Stimulated activated CD4-positive, alpha-beta T cell treated with anti-CD3 and anti-CD28 coated beads, Interleukin-2, amount 100 ng/mL, for 24 hours (primary cell): ENCODE measurements around the gene BFAR.
"Not testable (repeated sequence)": the region's sequence is repeated elsewhere in the genome, so short reads cannot be mapped to it uniquely, and the experiment has no call there.

Source experiments
- DNase-seq, 2 donors: peaks; one replicate each; pipeline ENCODE4 v3.0.0-alpha.2; 2020

Gene BFAR

GRCh38 chr16:14701859-14702258 lies 69.1 kb downstream of the BFAR start:
- DNase-seq: not testable (repeated sequence)

DNA sequence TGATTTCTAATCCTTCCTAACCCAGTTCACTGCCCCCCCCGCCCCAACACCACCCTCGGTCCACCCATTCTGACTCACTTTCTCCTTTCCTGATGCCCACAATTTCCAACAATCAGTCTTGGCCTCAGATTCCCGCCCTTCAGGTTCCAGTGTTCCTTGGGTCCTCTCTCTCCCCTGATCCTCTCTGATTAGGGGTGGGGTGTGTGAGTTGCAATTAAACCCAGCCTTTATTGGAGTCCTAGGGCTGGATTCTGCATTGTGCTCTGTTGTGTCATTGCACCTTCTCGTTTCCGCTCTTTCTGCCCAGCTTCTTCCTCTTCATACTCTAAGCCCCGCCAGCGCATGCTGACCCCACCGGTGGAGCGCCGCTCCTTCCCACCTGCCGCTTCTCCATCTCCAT lies 69.9 kb downstream of the BFAR start:
- DNase-seq: not testable (repeated sequence)

DNA sequence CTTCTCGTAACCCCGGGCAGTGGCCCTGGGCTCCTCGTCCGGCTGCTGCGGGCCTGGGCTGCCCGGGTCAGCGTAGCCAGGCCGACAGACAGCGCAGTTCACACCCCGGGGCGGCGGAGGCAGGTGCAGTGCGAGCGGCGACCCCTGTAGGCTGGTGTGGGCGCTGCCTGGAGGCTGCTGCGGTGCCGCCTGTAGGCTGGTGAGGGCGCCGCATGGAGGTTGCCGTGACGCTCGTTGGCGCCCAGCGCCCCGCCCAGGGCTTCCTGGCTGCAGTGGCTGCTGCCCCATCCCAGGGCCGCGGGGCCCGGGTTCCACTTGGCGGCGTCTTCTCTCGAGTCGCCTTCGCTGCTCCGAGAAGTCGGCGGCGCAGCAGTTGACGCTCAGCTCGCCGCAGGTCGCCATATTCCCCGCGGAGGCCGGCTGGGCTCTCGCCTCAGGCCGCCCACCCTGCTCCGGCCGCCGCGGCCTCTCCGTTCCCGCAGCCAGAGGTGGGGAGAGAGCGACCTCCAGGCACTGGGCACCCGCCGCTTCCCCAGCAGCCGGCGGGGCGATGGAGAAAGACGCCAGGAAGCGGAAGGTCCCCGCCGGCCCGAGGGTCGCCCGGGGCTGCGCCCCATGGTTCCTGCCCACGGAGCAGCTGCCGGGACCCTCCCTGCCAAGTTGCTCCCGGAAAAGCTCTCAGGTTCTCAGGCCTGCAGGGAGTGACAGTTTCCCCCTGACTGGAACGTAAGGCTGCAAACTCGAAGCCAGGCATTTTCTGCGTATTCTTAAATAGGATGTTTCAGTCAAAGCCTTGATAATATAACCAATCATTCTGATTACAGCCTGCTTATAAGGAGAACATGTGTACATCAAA lies 70.6 kb downstream of the BFAR start, which contains the start of gene NPIPA3:
TSS of gene NPIPA3 (plus strand) at position 256 of the 856 bp plus-strand sequence. CDS start 5,533 bp downstream, outside the sequence.
- not testable (repeated sequence) for DNase-seq
